ENCODE results near the gene MCCC1. TPM values are rescaled to one million over a fixed set of nuclear protein-coding genes. Genes with fewer than 3 reads are reported as not detected.

The MCCC1 gene
- total and polyA plus RNA-seq, 2 experiments from 2014 or later, result 30.8 to 37.7 TPM

- Histone ChIP-seq H3K4me3 (no peak overlapping the region), H3K4me2 (no peak overlapping the region), H3K79me2 (no peaks in the 10 kb centered on the region), H3K9me3 (ENCODE audit: low read depth) (no peaks in the 10 kb centered on the region), H3K27ac (no peak overlapping the region), H3K9me2 (replicated peaks; ENCODE audit: insufficient read depth) (no peaks in the 10 kb centered on the region), H3K27me3 (peaks cover 5% of the 10 kb centered on the region), H2AFZ (no peak overlapping the region), H3K36me3 (replicated peaks; ENCODE audit: insufficient read depth, low read depth) (no peaks in the 10 kb centered on the region), H4K20me1 (ENCODE audit: insufficient read depth, poor library complexity, severe bottlenecking) (no peaks in the 10 kb centered on the region), H3K4me1 (ENCODE audit: insufficient read depth) (no peaks in the 10 kb centered on the region)
- WGBS (ENCODE audit: low lambda C conversion rate, missing lambda C conversion rate), result 62% methylated on average over 4 of the region's 4 CpGs
- DNase-seq (ENCODE audit: low spot score), result no peak
- TF ChIP-seq, protein P1, sequence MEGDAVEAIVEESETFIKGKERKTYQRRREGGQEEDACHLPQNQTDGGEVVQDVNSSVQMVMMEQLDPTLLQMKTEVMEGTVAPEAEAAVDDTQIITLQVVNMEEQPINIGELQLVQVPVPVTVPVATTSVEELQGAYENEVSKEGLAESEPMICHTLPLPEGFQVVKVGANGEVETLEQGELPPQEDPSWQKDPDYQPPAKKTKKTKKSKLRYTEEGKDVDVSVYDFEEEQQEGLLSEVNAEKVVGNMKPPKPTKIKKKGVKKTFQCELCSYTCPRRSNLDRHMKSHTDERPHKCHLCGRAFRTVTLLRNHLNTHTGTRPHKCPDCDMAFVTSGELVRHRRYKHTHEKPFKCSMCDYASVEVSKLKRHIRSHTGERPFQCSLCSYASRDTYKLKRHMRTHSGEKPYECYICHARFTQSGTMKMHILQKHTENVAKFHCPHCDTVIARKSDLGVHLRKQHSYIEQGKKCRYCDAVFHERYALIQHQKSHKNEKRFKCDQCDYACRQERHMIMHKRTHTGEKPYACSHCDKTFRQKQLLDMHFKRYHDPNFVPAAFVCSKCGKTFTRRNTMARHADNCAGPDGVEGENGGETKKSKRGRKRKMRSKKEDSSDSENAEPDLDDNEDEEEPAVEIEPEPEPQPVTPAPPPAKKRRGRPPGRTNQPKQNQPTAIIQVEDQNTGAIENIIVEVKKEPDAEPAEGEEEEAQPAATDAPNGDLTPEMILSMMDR (IDR thresholded peaks at IDR 0.05; ENCODE audit: poor library complexity), result no peak
- TF ChIP-seq EZH2phosphoT487 (IDR thresholded peaks at IDR 0.05; ENCODE audit: low read depth, severe bottlenecking, unreplicated experiment), result no peak
- no peak for TF ChIP-seq EZH2 (IDR thresholded peaks at IDR 0.05; ENCODE audit: borderline replicate concordance)
Observed at GRCh38 chr3:183131186-183131725, 32.0 kb upstream of the MCCC1 start.

DNA sequence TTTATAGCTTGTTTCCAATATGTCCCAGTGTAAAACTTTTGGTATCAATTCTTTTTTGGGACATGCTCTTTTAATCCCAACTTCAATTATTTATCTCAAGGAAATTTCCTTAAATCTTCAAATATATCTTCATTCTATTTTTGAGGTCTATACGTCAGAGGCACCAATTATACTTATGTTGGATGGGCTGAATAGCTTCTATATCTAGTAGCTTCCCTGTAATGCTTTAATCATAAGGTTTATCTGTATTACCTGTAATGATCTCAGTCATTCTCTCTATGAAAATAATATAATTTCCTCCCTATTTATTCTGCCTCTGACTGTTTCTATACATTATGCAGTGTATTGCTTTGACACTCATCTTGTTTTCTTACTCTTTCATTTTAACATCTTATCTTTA lies 29.9 kb upstream of the MCCC1 start:
- no peak for DNase-seq (ENCODE audit: low spot score)
- Histone ChIP-seq H3K4me1 (ENCODE audit: insufficient read depth) (no peaks in the 10 kb centered on the region), H3K79me2 (no peaks in the 10 kb centered on the region), H3K9me3 (ENCODE audit: low read depth) (no peaks in the 10 kb centered on the region), H3K4me2 (no peak overlapping the region), H2AFZ (no peak overlapping the region), H4K20me1 (ENCODE audit: insufficient read depth, poor library complexity, severe bottlenecking) (no peaks in the 10 kb centered on the region), H3K36me3 (replicated peaks; ENCODE audit: insufficient read depth, low read depth) (no peaks in the 10 kb centered on the region), H3K27me3 (no peaks in the 10 kb centered on the region), H3K9me2 (replicated peaks; ENCODE audit: insufficient read depth) (no peaks in the 10 kb centered on the region), H3K4me3 (no peak overlapping the region), H3K27ac (no peak overlapping the region)
- 90% methylated on average over 1 of the region's 1 CpG for WGBS (ENCODE audit: low lambda C conversion rate, missing lambda C conversion rate)
- TF ChIP-seq EZH2 (IDR thresholded peaks at IDR 0.05; ENCODE audit: borderline replicate concordance), result no peak
- no peak for TF ChIP-seq EZH2phosphoT487 (IDR thresholded peaks at IDR 0.05; ENCODE audit: low read depth, severe bottlenecking, unreplicated experiment)
- TF ChIP-seq, protein P1 (IDR thresholded peaks at IDR 0.05; ENCODE audit: poor library complexity), result no peak

DNA sequence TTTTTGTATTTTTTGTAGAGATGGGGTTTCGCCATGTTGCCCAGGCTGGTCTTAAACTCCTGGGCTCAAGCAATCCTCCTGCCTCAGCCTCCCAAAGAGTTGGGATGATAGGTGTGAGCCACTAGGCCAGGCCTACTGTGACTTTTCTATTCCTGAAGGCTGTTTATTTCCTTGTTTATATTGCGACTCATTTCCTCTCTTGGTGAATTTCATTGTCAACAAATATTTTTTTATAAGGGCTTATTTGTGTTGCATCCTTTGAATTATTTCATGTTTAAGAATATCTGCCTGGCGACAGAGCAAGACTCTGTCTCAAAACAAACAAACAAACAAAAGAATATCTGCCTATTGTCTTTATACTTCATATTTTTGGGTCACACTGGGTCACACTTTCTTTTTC lies 29.4 kb upstream of the MCCC1 start:
- no peaks in the 10 kb centered on the region for H3K79me2 ChIP-seq
- TF ChIP-seq EZH2phosphoT487 (IDR thresholded peaks at IDR 0.05; ENCODE audit: low read depth, severe bottlenecking, unreplicated experiment) (no peak), EZH2 (IDR thresholded peaks at IDR 0.05; ENCODE audit: borderline replicate concordance) (no peak)
- TF ChIP-seq, protein P1 (IDR thresholded peaks at IDR 0.05; ENCODE audit: poor library complexity), result no peak
- no peaks in the 10 kb centered on the region for H3K27me3 ChIP-seq
- no peak overlapping the region for H3K27ac ChIP-seq
- H3K36me3 ChIP-seq (replicated peaks; ENCODE audit: insufficient read depth, low read depth), result no peaks in the 10 kb centered on the region
- no peak for DNase-seq (ENCODE audit: low spot score)
- no peaks in the 10 kb centered on the region for H3K9me3 ChIP-seq (ENCODE audit: low read depth)
- no peaks in the 10 kb centered on the region for H4K20me1 ChIP-seq (ENCODE audit: insufficient read depth, poor library complexity, severe bottlenecking)
- no peak overlapping the region for H3K4me3 ChIP-seq
- no peaks in the 10 kb centered on the region for H3K4me1 ChIP-seq (ENCODE audit: insufficient read depth)
- no peaks in the 10 kb centered on the region for H3K9me2 ChIP-seq (replicated peaks; ENCODE audit: insufficient read depth)
- H3K4me2 ChIP-seq, result no peak overlapping the region
- 96% methylated on average over 3 of the region's 3 CpGs for WGBS (ENCODE audit: low lambda C conversion rate, missing lambda C conversion rate)
- H2AFZ ChIP-seq, result no peak overlapping the region

Measured in hepatocyte (in vitro differentiated cells).